ENCODE results near the gene FGD2.

FGD2 gene, protein sequence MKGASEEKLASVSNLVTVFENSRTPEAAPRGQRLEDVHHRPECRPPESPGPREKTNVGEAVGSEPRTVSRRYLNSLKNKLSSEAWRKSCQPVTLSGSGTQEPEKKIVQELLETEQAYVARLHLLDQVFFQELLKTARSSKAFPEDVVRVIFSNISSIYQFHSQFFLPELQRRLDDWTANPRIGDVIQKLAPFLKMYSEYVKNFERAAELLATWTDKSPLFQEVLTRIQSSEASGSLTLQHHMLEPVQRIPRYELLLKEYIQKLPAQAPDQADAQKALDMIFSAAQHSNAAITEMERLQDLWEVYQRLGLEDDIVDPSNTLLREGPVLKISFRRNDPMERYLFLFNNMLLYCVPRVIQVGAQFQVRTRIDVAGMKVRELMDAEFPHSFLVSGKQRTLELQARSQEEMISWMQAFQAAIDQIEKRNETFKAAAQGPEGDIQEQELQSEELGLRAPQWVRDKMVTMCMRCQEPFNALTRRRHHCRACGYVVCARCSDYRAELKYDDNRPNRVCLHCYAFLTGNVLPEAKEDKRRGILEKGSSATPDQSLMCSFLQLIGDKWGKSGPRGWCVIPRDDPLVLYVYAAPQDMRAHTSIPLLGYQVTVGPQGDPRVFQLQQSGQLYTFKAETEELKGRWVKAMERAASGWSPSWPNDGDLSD

DNA sequence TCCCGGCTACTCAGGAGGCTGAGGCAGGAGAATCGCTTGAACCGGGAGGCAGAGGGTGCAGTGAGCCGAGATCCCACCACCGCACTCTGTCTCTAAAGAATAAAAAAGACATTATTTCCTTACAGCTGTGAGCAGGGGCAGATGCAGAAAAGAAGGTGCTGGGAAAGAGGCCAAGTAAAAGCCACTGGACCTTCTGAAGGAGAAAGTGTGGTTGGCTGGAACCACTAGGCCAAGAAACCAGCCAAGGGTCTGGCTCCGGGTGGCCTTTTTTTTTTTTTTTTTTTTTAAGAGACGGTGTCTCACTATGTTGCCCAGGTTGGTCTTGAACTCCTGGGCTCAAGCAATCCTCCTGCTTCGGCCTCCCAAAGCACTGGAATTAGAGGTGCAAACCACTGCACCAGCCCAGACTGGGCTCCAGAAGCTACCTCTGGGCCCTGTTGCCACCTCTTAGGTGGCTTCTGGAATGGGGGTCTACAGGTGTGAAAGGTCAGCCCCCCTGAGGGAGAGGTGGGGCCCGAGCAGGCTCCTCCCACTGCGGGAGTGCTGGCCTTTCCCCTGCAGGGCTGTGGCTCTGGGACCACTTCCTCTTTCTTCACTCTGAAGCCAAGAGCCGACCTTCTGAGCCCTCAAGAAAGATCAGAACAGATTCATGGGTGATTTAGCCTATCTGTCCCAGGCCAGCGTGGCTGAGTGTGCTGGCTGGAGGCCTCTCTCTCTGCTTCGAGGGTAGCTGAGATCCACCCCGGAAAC, at the start of gene FGD2:
Gene FGD2, plus strand, starts transcription at position 595 of the 750 bp plus-strand sequence. CDS start 163 bp downstream, outside the sequence.
- TF ChIP-seq GATA3 (IDR thresholded peaks at IDR 0.05; ENCODE audit: low read depth, low read length) (no peak), GATA2 (IDR thresholded peaks at IDR 0.05; ENCODE audit: low read depth, low read length) (no peak)

GRCh38 chr6:36955671-36956445, 49.6 kb upstream of the FGD2 start:
- TF ChIP-seq GATA2 (IDR thresholded peaks at IDR 0.05; ENCODE audit: low read depth, low read length) (no peak), GATA3 (IDR thresholded peaks at IDR 0.05; ENCODE audit: low read depth, low read length) (no peak)

- TF ChIP-seq GATA3 (IDR thresholded peaks at IDR 0.05; ENCODE audit: low read depth, low read length) (no peak), GATA2 (IDR thresholded peaks at IDR 0.05; ENCODE audit: low read depth, low read length) (no peak)
Measured at GRCh38 chr6:36956446-36956820, 49.0 kb upstream of the FGD2 start.

DNA sequence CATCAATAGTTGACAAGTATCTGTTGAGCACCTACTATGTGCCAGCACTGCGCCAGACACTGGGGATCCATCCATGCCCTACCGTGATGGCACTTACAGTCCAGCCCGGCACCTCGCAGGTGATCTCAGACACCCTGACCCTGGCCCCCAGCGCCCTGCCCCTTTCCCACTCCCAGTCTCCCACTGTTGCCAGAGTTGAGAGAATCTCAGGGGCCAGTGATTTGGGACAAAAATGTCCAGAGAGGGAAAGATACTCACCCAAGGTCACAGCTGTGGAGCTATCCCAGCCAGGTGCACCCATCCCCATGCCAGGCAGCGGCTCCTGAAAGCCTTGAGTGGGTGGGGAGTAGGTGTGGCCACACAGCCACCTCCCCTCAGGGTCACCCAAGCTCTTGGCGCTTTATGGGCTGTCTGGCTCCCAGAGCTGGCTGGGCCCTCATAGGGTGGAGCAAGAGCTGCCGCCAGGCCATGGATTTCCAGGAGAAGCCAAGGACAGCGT, 47.6 kb upstream of the FGD2 start:
- no peak for TF ChIP-seq GATA3 (IDR thresholded peaks at IDR 0.05; ENCODE audit: low read depth, low read length)
- no peak for TF ChIP-seq GATA2 (IDR thresholded peaks at IDR 0.05; ENCODE audit: low read depth, low read length)

- TF ChIP-seq GATA2 (IDR thresholded peaks at IDR 0.05; ENCODE audit: low read depth, low read length) (no peak), GATA3 (IDR thresholded peaks at IDR 0.05; ENCODE audit: low read depth, low read length) (no peak)
Measured at GRCh38 chr6:36958775-36959554, 46.5 kb upstream of the FGD2 start.

GRCh38 chr6:36959555-36960250, 45.8 kb upstream of the FGD2 start:
- TF ChIP-seq GATA3 (IDR thresholded peaks at IDR 0.05; ENCODE audit: low read depth, low read length) (no peak), GATA2 (IDR thresholded peaks at IDR 0.05; ENCODE audit: low read depth, low read length) (no peak)

GRCh38 chr6:36961441-36962435, 43.7 kb upstream of the FGD2 start:
- TF ChIP-seq GATA3 (IDR thresholded peaks at IDR 0.05; ENCODE audit: low read depth, low read length) (no peak), GATA2 (IDR thresholded peaks at IDR 0.05; ENCODE audit: low read depth, low read length) (no peak)

- TF ChIP-seq GATA2 (IDR thresholded peaks at IDR 0.05; ENCODE audit: low read depth, low read length) (no peak), GATA3 (IDR thresholded peaks at IDR 0.05; ENCODE audit: low read depth, low read length) (no peak)
Measured at GRCh38 chr6:36962874-36963273, 42.6 kb upstream of the FGD2 start.

DNA sequence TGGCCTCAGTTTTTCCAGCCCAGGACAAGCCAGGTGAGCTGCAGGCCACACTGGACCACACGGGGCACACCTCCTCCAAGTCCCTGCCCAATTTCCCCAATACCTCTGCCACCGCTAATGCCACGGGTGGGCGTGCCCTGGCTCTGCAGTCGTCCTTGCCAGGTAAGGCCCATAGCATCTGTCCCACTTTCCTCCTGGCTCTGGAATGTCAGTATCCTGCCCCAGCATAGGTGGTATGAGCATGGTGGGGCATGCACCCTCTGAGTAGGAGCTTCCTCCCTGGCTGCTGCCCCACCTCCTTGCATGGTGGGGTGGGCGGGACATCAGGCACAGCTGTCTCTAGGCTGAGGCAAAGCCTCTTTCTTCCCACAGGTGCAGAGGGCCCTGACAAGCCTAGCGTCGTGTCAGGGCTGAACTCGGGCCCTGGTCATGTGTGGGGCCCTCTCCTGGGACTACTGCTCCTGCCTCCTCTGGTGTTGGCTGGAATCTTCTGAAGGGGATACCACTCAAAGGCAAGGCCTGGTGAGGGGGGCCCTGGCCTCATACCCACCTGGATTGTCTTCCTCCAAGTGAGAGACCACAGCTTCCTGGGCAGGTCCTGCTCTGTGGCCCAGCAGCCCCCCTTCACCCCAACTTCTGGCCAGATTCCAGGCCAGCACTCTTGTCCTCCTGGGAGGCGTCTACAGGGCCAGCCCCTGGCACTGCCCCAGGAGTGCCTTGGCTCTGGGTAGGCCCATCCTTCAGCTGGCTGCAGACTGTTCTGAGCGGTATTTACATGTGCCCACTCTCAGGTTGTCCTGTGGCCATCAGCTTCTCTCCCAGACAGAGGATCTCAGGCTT, 41.8 kb upstream of the FGD2 start:
- no peak for TF ChIP-seq GATA3 (IDR thresholded peaks at IDR 0.05; ENCODE audit: low read depth, low read length)
- TF ChIP-seq GATA2 (IDR thresholded peaks at IDR 0.05; ENCODE audit: low read depth, low read length) = no peak

DNA sequence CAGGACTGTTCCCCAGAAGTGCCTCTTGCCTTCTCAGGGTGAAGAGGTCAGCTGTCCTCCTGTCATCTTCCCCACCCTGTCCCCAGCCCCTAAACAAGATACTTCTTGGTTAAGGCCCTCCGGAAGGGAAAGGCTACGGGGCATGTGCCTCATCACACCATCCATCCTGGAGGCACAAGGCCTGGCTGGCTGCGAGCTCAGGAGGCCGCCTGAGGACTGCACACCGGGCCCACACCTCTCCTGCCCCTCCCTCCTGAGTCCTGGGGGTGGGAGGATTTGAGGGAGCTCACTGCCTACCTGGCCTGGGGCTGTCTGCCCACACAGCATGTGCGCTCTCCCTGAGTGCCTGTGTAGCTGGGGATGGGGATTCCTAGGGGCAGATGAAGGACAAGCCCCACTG, 41.1 kb upstream of the FGD2 start:
- TF ChIP-seq GATA3 (IDR thresholded peaks at IDR 0.05; ENCODE audit: low read depth, low read length) = no peak
- no peak for TF ChIP-seq GATA2 (IDR thresholded peaks at IDR 0.05; ENCODE audit: low read depth, low read length)
